AG10803 (cell line): ENCODE results near the gene ILKAP.
"Not testable (repeated sequence)": the region's sequence is repeated elsewhere in the genome, so short reads cannot be mapped to it uniquely, and the experiment has no call there.

ENCODE experiments used
- DNase-seq: peaks from one replicate; pipeline ENCODE4 v3.0.0; 2010; ENCODE audit warnings: low read depth
- H3K4me3 ChIP-seq: 2 replicates; pipeline ENCODE4 v1.5.1; 2011; ENCODE audit warnings: mild to moderate bottlenecking, low read length, control low read depth
- CTCF ChIP-seq: conservative IDR thresholded peaks from 2 replicates; pipeline ENCODE4 v1.5.1; 2011; ENCODE audit warnings: mild to moderate bottlenecking, low read length, control low read depth, inconsistent platforms

The ILKAP gene

GRCh38 chr2:238173692-238174091, 29.8 kb downstream of the ILKAP start:
- no peak for TF ChIP-seq CTCF
- DNase-seq: no peak

GRCh38 chr2:238172439-238172838, 31.1 kb downstream of the ILKAP start:
- no peak for DNase-seq
- H3K4me3 ChIP-seq: no peak overlapping the region
- no peak for TF ChIP-seq CTCF

More at GRCh38 chr2:238173692-238174091, 29.8 kb downstream of the ILKAP start:
- H3K4me3 ChIP-seq: no peak overlapping the region

GRCh38 chr2:238171575-238172187, 31.8 kb downstream of the ILKAP start:
- no peak for TF ChIP-seq CTCF
- DNase-seq: no peak
- H3K4me3 ChIP-seq: no peak overlapping the region

- not testable (repeated sequence) for DNase-seq, H3K4me3 ChIP-seq
Observed at GRCh38 chr2:238171072-238171431, 32.4 kb downstream of the ILKAP start.

- TF ChIP-seq CTCF: no peak
- H3K4me3 ChIP-seq: no peak overlapping the region
Observed at GRCh38 chr2:238170386-238171071, 33.0 kb downstream of the ILKAP start.

GRCh38 chr2:238169708-238170251, 33.7 kb downstream of the ILKAP start:
- no peak for TF ChIP-seq CTCF
- DNase-seq: peak; percentile 97
- H3K4me3 ChIP-seq: peak overlapping the region; percentile 39

More at GRCh38 chr2:238170386-238171071, 33.0 kb downstream of the ILKAP start:
- DNase-seq: no peak

GRCh38 chr2:238169048-238169707, 34.3 kb downstream of the ILKAP start:
- DNase-seq: peak; percentile 94
- H3K4me3 ChIP-seq: peak overlapping the region; percentile 39
- TF ChIP-seq CTCF: no peak
